NCI-H226 (cell line): ENCODE data around the gene NBDY.
"Not testable (repeated sequence)": the region's sequence is repeated elsewhere in the genome, so short reads cannot be mapped to it uniquely, and the experiment has no call there.

ENCODE experiments used
- DNase-seq: peaks from one replicate; pipeline ENCODE4 v3.0.0-alpha.2; 2015

NBDY gene

GRCh38 chrX:56802921-56803849 lies 74.1 kb downstream of the NBDY start:
- DNase-seq, result no peak

GRCh38 chrX:56803850-56804681 lies 75.0 kb downstream of the NBDY start:
- DNase-seq, result no peak

GRCh38 chrX:56804867-56805266 lies 75.8 kb downstream of the NBDY start:
- no peak for DNase-seq

- DNase-seq, result no peak
Measured at GRCh38 chrX:56805399-56805798, 76.4 kb downstream of the NBDY start.

- not testable (repeated sequence) for DNase-seq
Measured at GRCh38 chrX:56806176-56806575, 77.1 kb downstream of the NBDY start.

GRCh38 chrX:56811599-56811998 lies 82.6 kb downstream of the NBDY start:
- DNase-seq, result no peak

- no peak for DNase-seq
Measured at GRCh38 chrX:56812515-56813105, 83.6 kb downstream of the NBDY start.

GRCh38 chrX:56813318-56813837 lies 84.3 kb downstream of the NBDY start:
- peak; percentile 85 for DNase-seq

GRCh38 chrX:56817179-56817578 lies 88.1 kb downstream of the NBDY start:
- DNase-seq, result no peak

GRCh38 chrX:56826020-56826419 lies 97.0 kb downstream of the NBDY start:
- DNase-seq, result no peak

- DNase-seq, result peak; percentile 63
Measured at GRCh38 chrX:56833626-56834025, 104.6 kb downstream of the NBDY start.

- peak; percentile 1 for DNase-seq
Measured at GRCh38 chrX:56853436-56853835, 124.4 kb downstream of the NBDY start.

GRCh38 chrX:56857042-56857441 lies 128.0 kb downstream of the NBDY start:
- no peak for DNase-seq

GRCh38 chrX:56860888-56861287 lies 131.8 kb downstream of the NBDY start:
- DNase-seq, result no peak
